Peyer's patch (tissue), 4 donors: ENCODE results near the gene ZFR. TPM values are rescaled to one million over a fixed set of nuclear protein-coding genes. Genes with fewer than 3 reads are reported as not detected.

Experiments used
- DNase-seq, 3 donors: peaks; one replicate each; pipeline ENCODE4 v3.0.0-alpha.2; 2017 to 2019
- H3K27ac ChIP-seq, 4 donors: fragments of 200-600 bp; sonication (generic); one replicate each; pipeline ENCODE4 v1.5.1; 2016 to 2019
- H3K27me3 ChIP-seq, 2 donors: fragments of 200-600 bp; sonication (generic); one replicate each; pipeline ENCODE4 v1.5.1; 2019
- H3K36me3 ChIP-seq, 3 donors: fragments of 200-600 bp; sonication (generic); one replicate each; pipeline ENCODE4 v1.5.1; 2016 to 2019
- H3K4me1 ChIP-seq, 4 donors: fragments of 200-600 bp; sonication (generic); one replicate each; pipeline ENCODE4 v1.5.1; 2016 to 2019
- H3K4me3 ChIP-seq, 4 donors: fragments of 200-600 bp; sonication (generic); 1 replicate in 3 of 4; 2 replicates in 1 of 4; pipeline ENCODE4 v1.5.1; 2016 to 2019; ENCODE audit warnings: mild to moderate bottlenecking in 1 of 4
- H3K9me3 ChIP-seq, 4 donors: fragments of 200-600 bp; sonication (generic); one replicate each; pipeline ENCODE4 v1.5.1; 2016 to 2019; ENCODE audit warnings: mild to moderate bottlenecking in 1 of 4
- CTCF ChIP-seq, 6 experiments: fragments of 450-650 bp in 4 of 6; fragments of 200-600 bp in 2 of 6; sonication (generic) in 1 of 6; IDR thresholded peaks; one replicate each; pipeline ENCODE4 v1.5.1; 2017 to 2019; ENCODE audit warnings: antibody characterized with exemption in 6 of 6, mild to moderate bottlenecking in 3 of 6, moderate library complexity in 1 of 6
- POLR2A ChIP-seq, 2 donors: fragments of 450-650 bp; IDR thresholded peaks; one replicate each; pipeline ENCODE4 v1.5.1; 2017; ENCODE audit warnings: antibody characterized with exemption in 2 of 2, mild to moderate bottlenecking in 2 of 2, moderate library complexity in 2 of 2
- total RNA-seq, 4 donors: library from RNA; depleted of rRNA; stranded (reverse); fragments of >200 nt; gene quantifications; one replicate each; pipeline ENCODE4 v1.1.0, GENCODE V29; 2016

Gene ZFR
- total RNA-seq, 4 donors from 2014 or later = 33.5 to 66.8 (median 50.9) TPM

GRCh38 chr5:32450952-32451351 lies 6.4 kb upstream of the ZFR start:
- H3K9me3 ChIP-seq = no peaks in the 10 kb centered on the region
- no peaks in the 10 kb centered on the region for H3K27me3 ChIP-seq
- no peaks in the 10 kb centered on the region for H3K36me3 ChIP-seq
- peaks cover 0 to 3% (median 0%) of the 10 kb centered on the region in 4 donors for H3K4me1 ChIP-seq
- no peak overlapping the region for H3K27ac ChIP-seq
- H3K4me3 ChIP-seq = no peak overlapping the region
- DNase-seq = no peak
- TF ChIP-seq POLR2A (IDR thresholded peaks at IDR 0.05) (no peak), CTCF (IDR thresholded peaks at IDR 0.05) (no peak)

- Histone ChIP-seq H3K27ac (no peak overlapping the region), H3K27me3 (no peaks in the 10 kb centered on the region), H3K9me3 (no peaks in the 10 kb centered on the region), H3K4me3 (no peak overlapping the region), H3K4me1 (peaks cover 0 to 5% (median 2%) of the 10 kb centered on the region in 4 donors), H3K36me3 (no peaks in the 10 kb centered on the region)
- DNase-seq = no peak
- TF ChIP-seq POLR2A (IDR thresholded peaks at IDR 0.05) (no peak), CTCF (IDR thresholded peaks at IDR 0.05) (no peak)
Measured at GRCh38 chr5:32449262-32449661, 4.7 kb upstream of the ZFR start.

GRCh38 chr5:32446630-32447029 lies 2.1 kb upstream of the ZFR start:
- Histone ChIP-seq H3K27me3 (no peaks in the 10 kb centered on the region), H3K4me3 (no peak overlapping the region), H3K36me3 (no peaks in the 10 kb centered on the region), H3K27ac (peak overlapping the region in 2 of 4 donors; percentile 20 to 48), H3K9me3 (no peaks in the 10 kb centered on the region), H3K4me1 (peaks cover 0 to 24% (median 5%) of the 10 kb centered on the region in 4 donors)
- TF ChIP-seq CTCF (IDR thresholded peaks at IDR 0.05) (no peak), POLR2A (IDR thresholded peaks at IDR 0.05) (no peak)
- DNase-seq = peak in 2 of 3 donors; percentile 66 to 77

- no peak overlapping the region for H3K4me3 ChIP-seq
- H3K27me3 ChIP-seq = no peaks in the 10 kb centered on the region
- TF ChIP-seq POLR2A (IDR thresholded peaks at IDR 0.05) = no peak
- no peak for TF ChIP-seq CTCF (IDR thresholded peaks at IDR 0.05)
- H3K4me1 ChIP-seq = peaks cover 0 to 30% (median 5%) of the 10 kb centered on the region in 4 donors
- no peaks in the 10 kb centered on the region for H3K36me3 ChIP-seq
- DNase-seq = no peak
- no peaks in the 10 kb centered on the region for H3K9me3 ChIP-seq
- H3K27ac ChIP-seq = peak overlapping the region in 2 of 4 donors; percentile 20 to 48
Measured at GRCh38 chr5:32445831-32446614, 1.5 kb upstream of the ZFR start.

- no peak for DNase-seq
- Histone ChIP-seq H3K4me3 (no peak overlapping the region), H3K9me3 (no peaks in the 10 kb centered on the region), H3K4me1 (peaks cover 0 to 34% (median 5%) of the 10 kb centered on the region in 4 donors), H3K27me3 (no peaks in the 10 kb centered on the region), H3K27ac (no peak overlapping the region), H3K36me3 (no peaks in the 10 kb centered on the region)
- TF ChIP-seq POLR2A (IDR thresholded peaks at IDR 0.05) = no peak
- no peak for TF ChIP-seq CTCF (IDR thresholded peaks at IDR 0.05)
Measured at GRCh38 chr5:32445287-32445758, 783 bp upstream of the ZFR start.
